ENCODE data around the gene PITPNM3.

The PITPNM3 gene

DNA sequence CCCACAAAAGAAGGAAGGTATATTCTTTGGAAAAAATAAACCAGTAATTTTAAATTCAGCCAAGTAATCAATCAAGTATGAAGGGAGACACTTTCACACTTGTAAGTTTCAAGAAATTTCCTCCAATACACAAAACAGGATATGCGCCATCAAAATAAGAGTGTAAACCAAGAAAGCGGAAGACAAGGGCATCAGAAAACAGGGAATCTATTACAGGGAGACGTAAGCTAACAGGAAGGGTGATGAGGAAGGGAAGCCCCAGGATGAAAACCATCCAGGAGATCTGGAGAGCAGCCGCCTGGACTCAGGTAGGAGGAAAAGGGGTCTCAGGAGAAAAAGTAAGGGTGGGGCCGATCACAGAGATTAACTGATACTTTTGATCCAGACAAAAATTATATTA is 31.8 kb upstream of the PITPNM3 start:
- DNase-seq (ENCODE audit: extremely low read depth, low read depth): no peak
- no peak overlapping the region for H3K4me3 ChIP-seq (replicated peaks; ENCODE audit: low read depth, low read length)
- TF ChIP-seq, protein P1, sequence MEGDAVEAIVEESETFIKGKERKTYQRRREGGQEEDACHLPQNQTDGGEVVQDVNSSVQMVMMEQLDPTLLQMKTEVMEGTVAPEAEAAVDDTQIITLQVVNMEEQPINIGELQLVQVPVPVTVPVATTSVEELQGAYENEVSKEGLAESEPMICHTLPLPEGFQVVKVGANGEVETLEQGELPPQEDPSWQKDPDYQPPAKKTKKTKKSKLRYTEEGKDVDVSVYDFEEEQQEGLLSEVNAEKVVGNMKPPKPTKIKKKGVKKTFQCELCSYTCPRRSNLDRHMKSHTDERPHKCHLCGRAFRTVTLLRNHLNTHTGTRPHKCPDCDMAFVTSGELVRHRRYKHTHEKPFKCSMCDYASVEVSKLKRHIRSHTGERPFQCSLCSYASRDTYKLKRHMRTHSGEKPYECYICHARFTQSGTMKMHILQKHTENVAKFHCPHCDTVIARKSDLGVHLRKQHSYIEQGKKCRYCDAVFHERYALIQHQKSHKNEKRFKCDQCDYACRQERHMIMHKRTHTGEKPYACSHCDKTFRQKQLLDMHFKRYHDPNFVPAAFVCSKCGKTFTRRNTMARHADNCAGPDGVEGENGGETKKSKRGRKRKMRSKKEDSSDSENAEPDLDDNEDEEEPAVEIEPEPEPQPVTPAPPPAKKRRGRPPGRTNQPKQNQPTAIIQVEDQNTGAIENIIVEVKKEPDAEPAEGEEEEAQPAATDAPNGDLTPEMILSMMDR (IDR thresholded peaks at IDR 0.05; ENCODE audit: low read depth, low read length, missing control alignments): no peak

DNA sequence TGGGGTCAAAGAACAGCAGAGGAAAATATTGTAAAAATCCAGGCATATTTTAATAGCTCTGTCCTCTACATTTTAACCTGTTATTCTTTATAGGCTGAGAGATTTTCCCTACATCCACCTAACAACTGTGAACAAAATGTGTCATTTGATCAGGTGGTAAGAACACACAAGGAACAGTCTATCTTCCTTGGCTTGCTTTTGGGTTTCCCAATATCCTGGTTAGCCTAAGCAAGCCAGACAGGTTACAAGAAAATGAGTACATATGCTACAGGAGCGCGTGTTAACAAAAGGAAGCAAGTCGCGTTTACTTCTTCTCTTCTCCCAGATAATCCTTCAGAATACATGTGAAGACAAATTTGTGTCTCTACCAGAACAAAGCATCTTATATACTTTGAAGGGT is 31.0 kb upstream of the PITPNM3 start:
- DNase-seq (ENCODE audit: extremely low read depth, low read depth): no peak
- no peak overlapping the region for H3K4me3 ChIP-seq (replicated peaks; ENCODE audit: low read depth, low read length)
- TF ChIP-seq, protein P1 (IDR thresholded peaks at IDR 0.05; ENCODE audit: low read depth, low read length, missing control alignments): no peak

DNA sequence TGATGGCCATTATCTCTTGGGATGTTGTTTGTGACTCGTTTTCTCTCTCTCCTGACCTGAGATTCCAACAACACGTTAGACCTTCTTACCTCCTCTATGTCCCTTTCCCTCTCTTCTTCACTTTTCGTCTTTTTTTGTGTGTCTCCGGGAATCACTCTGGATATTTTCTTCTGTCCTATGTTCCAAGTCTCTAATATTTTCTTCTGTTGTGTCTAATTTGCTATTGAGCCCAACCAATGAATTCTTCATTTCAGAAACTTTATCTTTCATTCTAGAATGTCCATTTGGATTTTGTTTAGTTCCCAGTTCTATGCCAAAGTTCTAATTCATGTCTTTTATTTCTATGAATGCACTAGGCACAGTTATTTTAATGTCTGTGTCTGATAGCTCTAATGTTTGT is 27.1 kb upstream of the PITPNM3 start:
- no peak for DNase-seq (ENCODE audit: extremely low read depth, low read depth)
- no peak overlapping the region for H3K4me3 ChIP-seq (replicated peaks; ENCODE audit: low read depth, low read length)
- TF ChIP-seq, protein P1 (IDR thresholded peaks at IDR 0.05; ENCODE audit: low read depth, low read length, missing control alignments): no peak

DNA sequence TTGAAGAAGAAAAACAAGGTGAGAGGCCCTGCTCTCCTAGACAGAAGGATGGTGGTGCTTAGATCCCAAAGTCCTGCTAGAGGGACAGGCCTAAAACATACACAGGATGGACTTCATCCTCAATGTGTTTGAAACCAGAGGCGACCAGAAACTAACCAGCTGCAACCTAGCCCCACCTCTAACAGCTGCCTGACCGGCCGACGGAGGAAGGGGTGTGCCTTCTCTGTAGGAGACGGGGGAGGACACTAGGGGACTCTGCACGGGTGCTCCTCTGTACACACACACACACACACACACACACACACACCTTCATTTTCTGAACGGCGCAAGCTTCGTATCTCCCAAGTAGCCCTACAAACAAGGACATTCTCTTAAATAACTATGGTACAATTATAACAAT is 24.3 kb upstream of the PITPNM3 start:
- TF ChIP-seq, protein P1 (IDR thresholded peaks at IDR 0.05; ENCODE audit: low read depth, low read length, missing control alignments): no peak
- DNase-seq (ENCODE audit: extremely low read depth, low read depth): no peak
- H3K4me3 ChIP-seq (replicated peaks; ENCODE audit: low read depth, low read length): no peak overlapping the region

DNA sequence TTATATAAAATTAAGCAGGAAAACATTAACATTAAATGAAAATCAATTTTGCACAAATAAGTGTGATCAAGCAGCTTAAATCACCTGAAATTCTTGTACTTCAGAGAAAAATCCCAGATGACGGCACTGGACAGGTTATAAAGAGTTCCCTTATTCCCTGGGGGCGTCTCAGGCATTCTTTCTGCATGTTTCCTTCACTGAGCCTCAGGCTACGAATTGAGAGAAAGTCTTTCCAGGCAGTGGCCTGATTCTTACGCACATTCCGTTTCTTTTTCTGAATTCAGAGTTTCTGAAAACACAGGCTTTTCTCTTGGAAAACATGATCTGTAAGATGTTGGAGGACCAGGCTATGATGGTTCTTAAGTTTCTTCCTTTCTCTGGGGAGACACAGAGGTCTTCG is 22.1 kb upstream of the PITPNM3 start:
- DNase-seq (ENCODE audit: extremely low read depth, low read depth): no peak
- TF ChIP-seq, protein P1 (IDR thresholded peaks at IDR 0.05; ENCODE audit: low read depth, low read length, missing control alignments): no peak
- no peak overlapping the region for H3K4me3 ChIP-seq (replicated peaks; ENCODE audit: low read depth, low read length)

DNA sequence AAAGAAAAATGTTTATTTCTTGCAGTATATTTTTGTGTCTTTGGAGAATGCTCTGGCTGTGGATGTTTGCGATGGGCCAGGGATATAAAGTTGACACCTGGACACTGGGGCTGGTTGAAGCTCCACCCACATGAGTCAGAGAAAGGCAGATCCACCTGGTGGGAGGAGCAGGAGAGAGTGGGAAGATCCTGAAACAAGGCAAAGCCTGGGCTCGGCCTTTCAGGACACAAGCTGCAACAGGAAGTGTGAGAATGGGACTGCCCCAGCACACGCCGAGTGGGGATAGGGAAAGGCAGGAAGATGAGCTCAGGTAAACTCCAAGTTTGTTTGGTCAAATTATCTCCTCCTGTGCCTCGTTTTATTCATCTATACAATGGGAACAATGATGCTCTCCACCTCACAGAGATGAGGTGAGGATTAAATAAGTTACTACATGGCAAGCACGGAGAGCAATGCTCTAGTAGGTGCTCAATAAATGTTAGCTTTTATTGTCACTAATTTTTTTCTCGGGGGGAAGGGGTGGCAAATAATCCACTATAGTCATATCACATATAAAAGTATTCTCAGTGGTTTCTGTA is 21.4 kb upstream of the PITPNM3 start:
- TF ChIP-seq, protein P1 (IDR thresholded peaks at IDR 0.05; ENCODE audit: low read depth, low read length, missing control alignments): no peak
- no peak for DNase-seq (ENCODE audit: extremely low read depth, low read depth)
- H3K4me3 ChIP-seq (replicated peaks; ENCODE audit: low read depth, low read length): no peak overlapping the region
